GM12878 (cell line): Measurements from ENCODE around the gene PDZD2.

Experiments
- FOS ChIP-seq: IDR thresholded peaks from 3 replicates; pipeline ENCODE4 v1.6.1; 2011; ENCODE audit warnings: borderline replicate concordance; ENCODE audit not compliant: insufficient read length; ENCODE audit errors: extremely low read depth
- POLR2A ChIP-seq: IDR thresholded peaks from 2 replicates; pipeline ENCODE4 v1.6.1; 2011; ENCODE audit warnings: low read depth, mild to moderate bottlenecking, low read length
- POLR2AphosphoS5 ChIP-seq: IDR thresholded peaks from 2 replicates; pipeline ENCODE4 v1.6.1; 2011; ENCODE audit warnings: mild to moderate bottlenecking, low read length, inconsistent platforms
- SP1 ChIP-seq: IDR thresholded peaks from one replicate; pipeline ENCODE4 v1.6.1; 2011; ENCODE audit warnings: low read depth, low read length
- TCF12 ChIP-seq: IDR thresholded peaks from 2 replicates; pipeline ENCODE4 v1.6.1; 2011; ENCODE audit warnings: low read depth, mild to moderate bottlenecking, low read length
- YBX1 ChIP-seq: fragments of 450-650 bp; IDR thresholded peaks from 2 replicates; pipeline ENCODE4 v1.6.1; 2016; ENCODE audit warnings: antibody characterized with exemption
- YY1 ChIP-seq: IDR thresholded peaks from 2 replicates; pipeline ENCODE4 v1.6.1; 2011; ENCODE audit warnings: low read depth, mild to moderate bottlenecking, low read length
- TF ChIP-seq, protein P1 (sequence below): fragments of 450-650 bp; IDR thresholded peaks from 2 replicates; pipeline ENCODE4 v1.6.1; 2016; ENCODE audit warnings: mild to moderate bottlenecking, moderate library complexity, borderline replicate concordance
- TF ChIP-seq, protein P2 (sequence below): fragments of 450-650 bp; IDR thresholded peaks from 2 replicates; pipeline ENCODE4 v1.6.1; 2018; ENCODE audit warnings: borderline replicate concordance, mild to moderate bottlenecking; ENCODE audit not compliant: partially characterized antibody
- TF ChIP-seq, protein P3 (sequence below), 3 experiments: IDR thresholded peaks in 2 of 3; conservative IDR thresholded peaks in 1 of 3; 2 replicates each; pipeline ENCODE4 v1.5.1; 2011; ENCODE audit warnings: low read depth in 3 of 3, low read length in 3 of 3, mild to moderate bottlenecking in 3 of 3, control low read depth in 2 of 3, moderate library complexity in 2 of 3, inconsistent platforms in 1 of 3, mixed read lengths in 1 of 3; ENCODE audit not compliant: control insufficient read depth in 2 of 3, insufficient read depth in 1 of 3; ENCODE audit errors: extremely low read depth in 1 of 3
- TF ChIP-seq, protein P4 (sequence below): IDR thresholded peaks from 2 replicates; pipeline ENCODE4 v1.6.1; 2012; ENCODE audit warnings: low read depth, low read length, improper control_type of control experiment
- TF ChIP-seq, protein P5 (sequence below): IDR thresholded peaks from 2 replicates; pipeline ENCODE4 v1.6.1; 2011; ENCODE audit warnings: borderline replicate concordance, low read depth, mild to moderate bottlenecking, moderate library complexity, mixed read lengths, low read length; ENCODE audit not compliant: insufficient read depth; ENCODE audit errors: extremely low read length

DNA sequence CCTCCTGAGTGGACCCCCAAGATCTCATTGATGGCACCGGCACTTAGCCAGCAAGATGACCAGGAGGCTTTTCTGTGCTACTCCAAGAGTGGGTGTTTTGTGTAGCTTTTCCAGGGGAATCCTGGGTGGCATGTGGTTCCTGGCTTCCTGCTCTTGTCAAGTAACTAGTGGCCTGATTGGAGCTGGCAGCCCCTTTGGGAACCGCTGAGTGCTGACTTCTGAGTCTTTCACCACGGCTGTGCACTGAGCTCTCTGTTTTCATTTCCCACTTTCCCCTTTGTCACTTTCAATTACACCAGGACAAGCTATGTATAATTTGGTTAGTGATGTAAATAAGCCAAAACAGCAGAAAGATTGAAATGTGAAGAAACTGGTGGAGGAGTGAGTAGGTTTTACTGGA, 279.8 kb downstream of the PDZD2 start:
- TF ChIP-seq, protein P1, sequence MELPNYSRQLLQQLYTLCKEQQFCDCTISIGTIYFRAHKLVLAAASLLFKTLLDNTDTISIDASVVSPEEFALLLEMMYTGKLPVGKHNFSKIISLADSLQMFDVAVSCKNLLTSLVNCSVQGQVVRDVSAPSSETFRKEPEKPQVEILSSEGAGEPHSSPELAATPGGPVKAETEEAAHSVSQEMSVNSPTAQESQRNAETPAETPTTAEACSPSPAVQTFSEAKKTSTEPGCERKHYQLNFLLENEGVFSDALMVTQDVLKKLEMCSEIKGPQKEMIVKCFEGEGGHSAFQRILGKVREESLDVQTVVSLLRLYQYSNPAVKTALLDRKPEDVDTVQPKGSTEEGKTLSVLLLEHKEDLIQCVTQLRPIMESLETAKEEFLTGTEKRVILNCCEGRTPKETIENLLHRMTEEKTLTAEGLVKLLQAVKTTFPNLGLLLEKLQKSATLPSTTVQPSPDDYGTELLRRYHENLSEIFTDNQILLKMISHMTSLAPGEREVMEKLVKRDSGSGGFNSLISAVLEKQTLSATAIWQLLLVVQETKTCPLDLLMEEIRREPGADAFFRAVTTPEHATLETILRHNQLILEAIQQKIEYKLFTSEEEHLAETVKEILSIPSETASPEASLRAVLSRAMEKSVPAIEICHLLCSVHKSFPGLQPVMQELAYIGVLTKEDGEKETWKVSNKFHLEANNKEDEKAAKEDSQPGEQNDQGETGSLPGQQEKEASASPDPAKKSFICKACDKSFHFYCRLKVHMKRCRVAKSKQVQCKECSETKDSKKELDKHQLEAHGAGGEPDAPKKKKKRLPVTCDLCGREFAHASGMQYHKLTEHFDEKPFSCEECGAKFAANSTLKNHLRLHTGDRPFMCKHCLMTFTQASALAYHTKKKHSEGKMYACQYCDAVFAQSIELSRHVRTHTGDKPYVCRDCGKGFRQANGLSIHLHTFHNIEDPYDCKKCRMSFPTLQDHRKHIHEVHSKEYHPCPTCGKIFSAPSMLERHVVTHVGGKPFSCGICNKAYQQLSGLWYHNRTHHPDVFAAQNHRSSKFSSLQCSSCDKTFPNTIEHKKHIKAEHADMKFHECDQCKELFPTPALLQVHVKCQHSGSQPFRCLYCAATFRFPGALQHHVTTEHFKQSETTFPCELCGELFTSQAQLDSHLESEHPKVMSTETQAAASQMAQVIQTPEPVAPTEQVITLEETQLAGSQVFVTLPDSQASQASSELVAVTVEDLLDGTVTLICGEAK = no peak
- TF ChIP-seq TCF12 = no peak
- no peak for TF ChIP-seq FOS
- TF ChIP-seq, protein P2, sequence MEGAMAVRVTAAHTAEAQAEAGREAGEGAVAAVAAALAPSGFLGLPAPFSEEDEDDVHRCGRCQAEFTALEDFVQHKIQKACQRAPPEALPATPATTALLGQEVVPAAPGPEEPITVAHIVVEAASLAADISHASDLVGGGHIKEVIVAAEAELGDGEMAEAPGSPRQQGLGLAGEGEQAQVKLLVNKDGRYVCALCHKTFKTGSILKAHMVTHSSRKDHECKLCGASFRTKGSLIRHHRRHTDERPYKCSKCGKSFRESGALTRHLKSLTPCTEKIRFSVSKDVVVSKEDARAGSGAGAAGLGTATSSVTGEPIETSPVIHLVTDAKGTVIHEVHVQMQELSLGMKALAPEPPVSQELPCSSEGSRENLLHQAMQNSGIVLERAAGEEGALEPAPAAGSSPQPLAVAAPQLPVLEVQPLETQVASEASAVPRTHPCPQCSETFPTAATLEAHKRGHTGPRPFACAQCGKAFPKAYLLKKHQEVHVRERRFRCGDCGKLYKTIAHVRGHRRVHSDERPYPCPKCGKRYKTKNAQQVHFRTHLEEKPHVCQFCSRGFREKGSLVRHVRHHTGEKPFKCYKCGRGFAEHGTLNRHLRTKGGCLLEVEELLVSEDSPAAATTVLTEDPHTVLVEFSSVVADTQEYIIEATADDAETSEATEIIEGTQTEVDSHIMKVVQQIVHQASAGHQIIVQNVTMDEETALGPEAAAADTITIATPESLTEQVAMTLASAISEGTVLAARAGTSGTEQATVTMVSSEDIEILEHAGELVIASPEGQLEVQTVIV = no peak
- TF ChIP-seq, protein P3, sequence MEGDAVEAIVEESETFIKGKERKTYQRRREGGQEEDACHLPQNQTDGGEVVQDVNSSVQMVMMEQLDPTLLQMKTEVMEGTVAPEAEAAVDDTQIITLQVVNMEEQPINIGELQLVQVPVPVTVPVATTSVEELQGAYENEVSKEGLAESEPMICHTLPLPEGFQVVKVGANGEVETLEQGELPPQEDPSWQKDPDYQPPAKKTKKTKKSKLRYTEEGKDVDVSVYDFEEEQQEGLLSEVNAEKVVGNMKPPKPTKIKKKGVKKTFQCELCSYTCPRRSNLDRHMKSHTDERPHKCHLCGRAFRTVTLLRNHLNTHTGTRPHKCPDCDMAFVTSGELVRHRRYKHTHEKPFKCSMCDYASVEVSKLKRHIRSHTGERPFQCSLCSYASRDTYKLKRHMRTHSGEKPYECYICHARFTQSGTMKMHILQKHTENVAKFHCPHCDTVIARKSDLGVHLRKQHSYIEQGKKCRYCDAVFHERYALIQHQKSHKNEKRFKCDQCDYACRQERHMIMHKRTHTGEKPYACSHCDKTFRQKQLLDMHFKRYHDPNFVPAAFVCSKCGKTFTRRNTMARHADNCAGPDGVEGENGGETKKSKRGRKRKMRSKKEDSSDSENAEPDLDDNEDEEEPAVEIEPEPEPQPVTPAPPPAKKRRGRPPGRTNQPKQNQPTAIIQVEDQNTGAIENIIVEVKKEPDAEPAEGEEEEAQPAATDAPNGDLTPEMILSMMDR (IDR thresholded peaks at IDR 0.05 in 2 of 3, conservative IDR thresholded peaks at IDR 0.05 in 1 of 3; ENCODE audit: control insufficient read depth in 2 of 3, extremely low read depth in 1 of 3, insufficient read depth in 1 of 3, low read depth in 3 of 3, low read length in 3 of 3) = no peak
- no peak for TF ChIP-seq POLR2A
- no peak for TF ChIP-seq YBX1
- no peak for TF ChIP-seq SP1
- TF ChIP-seq, protein P4, sequence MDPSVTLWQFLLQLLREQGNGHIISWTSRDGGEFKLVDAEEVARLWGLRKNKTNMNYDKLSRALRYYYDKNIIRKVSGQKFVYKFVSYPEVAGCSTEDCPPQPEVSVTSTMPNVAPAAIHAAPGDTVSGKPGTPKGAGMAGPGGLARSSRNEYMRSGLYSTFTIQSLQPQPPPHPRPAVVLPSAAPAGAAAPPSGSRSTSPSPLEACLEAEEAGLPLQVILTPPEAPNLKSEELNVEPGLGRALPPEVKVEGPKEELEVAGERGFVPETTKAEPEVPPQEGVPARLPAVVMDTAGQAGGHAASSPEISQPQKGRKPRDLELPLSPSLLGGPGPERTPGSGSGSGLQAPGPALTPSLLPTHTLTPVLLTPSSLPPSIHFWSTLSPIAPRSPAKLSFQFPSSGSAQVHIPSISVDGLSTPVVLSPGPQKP = no peak
- TF ChIP-seq, protein P5, sequence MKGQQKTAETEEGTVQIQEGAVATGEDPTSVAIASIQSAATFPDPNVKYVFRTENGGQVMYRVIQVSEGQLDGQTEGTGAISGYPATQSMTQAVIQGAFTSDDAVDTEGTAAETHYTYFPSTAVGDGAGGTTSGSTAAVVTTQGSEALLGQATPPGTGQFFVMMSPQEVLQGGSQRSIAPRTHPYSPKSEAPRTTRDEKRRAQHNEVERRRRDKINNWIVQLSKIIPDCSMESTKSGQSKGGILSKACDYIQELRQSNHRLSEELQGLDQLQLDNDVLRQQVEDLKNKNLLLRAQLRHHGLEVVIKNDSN = no peak
- no peak for TF ChIP-seq YY1
- no peak for TF ChIP-seq POLR2AphosphoS5
